ENCODE data around the gene EXOC8. TPM values are rescaled to one million over a fixed set of nuclear protein-coding genes. Genes with fewer than 3 reads are reported as not detected.

EXOC8 gene
- total RNA-seq, 1 donor from 2014 or later = 24.9 TPM

DNA sequence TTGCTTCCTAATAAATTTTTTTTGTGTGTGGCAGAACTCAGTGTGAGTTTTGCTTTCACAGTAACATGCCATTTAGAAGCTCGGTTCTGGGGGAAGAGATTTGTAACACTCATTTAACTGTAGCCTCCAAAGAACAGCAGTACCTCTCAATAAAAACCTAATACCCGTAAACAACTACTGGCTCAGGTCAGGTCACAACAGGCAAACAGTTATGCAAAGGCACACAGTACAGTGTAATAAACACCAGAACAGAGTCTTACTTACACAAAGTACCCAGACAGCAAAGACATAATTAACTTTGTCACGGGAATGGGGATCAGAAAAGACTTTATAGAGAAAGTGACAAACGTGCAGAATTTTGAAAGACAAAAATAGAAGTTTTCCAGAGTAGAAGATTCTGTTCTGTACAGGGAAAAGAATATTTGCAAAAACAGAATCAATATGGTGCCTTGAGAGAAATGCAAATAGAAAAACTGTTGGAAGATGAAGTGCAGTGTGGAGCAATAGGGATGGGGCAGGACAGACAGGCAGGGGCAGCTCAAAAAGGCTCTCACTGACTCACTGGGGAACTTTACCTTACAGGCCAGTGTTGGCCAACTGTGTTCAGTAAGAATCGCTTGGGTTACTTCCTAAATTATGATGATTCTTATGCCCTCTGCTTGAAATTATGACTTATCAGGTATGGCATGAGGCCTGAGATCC is 45.7 kb upstream of the EXOC8 start:
- ChIA-PET CTCF (no interaction called here), POLR2A (no interaction called here)
- Mint-ChIP-seq H3K36me3 (ENCODE audit: low read depth) (peaks cover 2% of the 10 kb centered on the region), H3K4me3 (no peak overlapping the region), H3K9me3 (no peaks in the 10 kb centered on the region), H3K27me3 (no peaks in the 10 kb centered on the region), H3K27ac (no peak overlapping the region), H3K4me1 (peaks cover 37% of the 10 kb centered on the region)
- intact Hi-C loops (cut with micrococcal nuclease) = no loop called here
- no peak for ATAC-seq (ENCODE audit: low read depth)
- no peak for TF ChIP-seq CTCF (IDR thresholded peaks at IDR 0.05)
- no peak for DNase-seq

DNA sequence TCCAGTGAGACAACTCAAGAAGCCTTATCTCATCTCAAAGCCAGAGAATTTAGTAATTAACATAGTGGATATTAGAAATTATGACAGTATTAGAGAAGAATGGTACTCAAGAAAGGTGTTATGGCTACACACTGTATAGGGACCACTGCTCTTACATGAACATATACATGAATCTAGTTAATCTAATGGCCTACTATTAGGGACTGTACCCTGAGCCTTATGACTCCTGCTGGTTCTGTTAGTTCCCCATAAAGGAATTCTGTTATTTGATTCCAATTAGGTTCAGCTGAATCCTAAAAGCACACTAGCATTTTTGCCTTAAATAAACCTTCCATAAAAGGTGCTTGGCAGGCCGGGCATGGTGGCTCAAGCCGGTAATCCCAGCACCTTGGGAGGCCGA is 44.8 kb upstream of the EXOC8 start:
- Mint-ChIP-seq H3K4me3 (no peak overlapping the region), H3K27me3 (no peaks in the 10 kb centered on the region), H3K9me3 (no peaks in the 10 kb centered on the region), H3K36me3 (ENCODE audit: low read depth) (peaks cover 2% of the 10 kb centered on the region), H3K4me1 (peaks cover 31% of the 10 kb centered on the region), H3K27ac (no peak overlapping the region)
- POLR2A ChIA-PET = no interaction called here
- DNase-seq = no peak
- intact Hi-C loops (cut with micrococcal nuclease) = no loop called here
- ATAC-seq (ENCODE audit: low read depth) = no peak
- CTCF ChIA-PET = no interaction called here
- TF ChIP-seq CTCF (IDR thresholded peaks at IDR 0.05) = no peak

GRCh38 chr1:231381729-231382128 is 44.1 kb upstream of the EXOC8 start:
- POLR2A ChIA-PET = no interaction called here
- TF ChIP-seq CTCF (IDR thresholded peaks at IDR 0.05) = no peak
- Mint-ChIP-seq H3K36me3 (ENCODE audit: low read depth) (peaks cover 2% of the 10 kb centered on the region), H3K9me3 (no peaks in the 10 kb centered on the region), H3K27me3 (no peaks in the 10 kb centered on the region), H3K4me1 (peaks cover 27% of the 10 kb centered on the region), H3K27ac (no peak overlapping the region), H3K4me3 (no peak overlapping the region)
- DNase-seq = no peak
- no peak for ATAC-seq (ENCODE audit: low read depth)
- intact Hi-C loops (cut with micrococcal nuclease) = no loop called here
- CTCF ChIA-PET = no interaction called here

GRCh38 chr1:231376875-231377549 is 39.4 kb upstream of the EXOC8 start:
- no peak for ATAC-seq (ENCODE audit: low read depth)
- no peaks in the 10 kb centered on the region for H3K9me3 Mint-ChIP-seq
- intact Hi-C loops (cut with micrococcal nuclease) = no loop called here
- H3K27ac Mint-ChIP-seq = no peak overlapping the region
- no peak for TF ChIP-seq CTCF (IDR thresholded peaks at IDR 0.05)
- H3K27me3 Mint-ChIP-seq = no peaks in the 10 kb centered on the region
- peaks cover 22% of the 10 kb centered on the region for H3K4me1 Mint-ChIP-seq
- no peak overlapping the region for H3K4me3 Mint-ChIP-seq
- ChIA-PET CTCF (no interaction called here), POLR2A (interaction anchor here (0.5 kb wide), 1 partner anchor 1565 kb away, joined by 4 read pairs; no protein-coding TSS in a partner anchor)
- H3K36me3 Mint-ChIP-seq (ENCODE audit: low read depth) = peaks cover 5% of the 10 kb centered on the region
- no peak for DNase-seq

GRCh38 chr1:231376101-231376500 is 38.4 kb upstream of the EXOC8 start:
- no peak for ATAC-seq (ENCODE audit: low read depth)
- POLR2A ChIA-PET = no interaction called here
- Mint-ChIP-seq H3K9me3 (no peaks in the 10 kb centered on the region), H3K27ac (no peak overlapping the region), H3K36me3 (ENCODE audit: low read depth) (peaks cover 7% of the 10 kb centered on the region), H3K27me3 (no peaks in the 10 kb centered on the region), H3K4me1 (peaks cover 15% of the 10 kb centered on the region), H3K4me3 (no peak overlapping the region)
- DNase-seq = no peak
- CTCF ChIA-PET = no interaction called here
- TF ChIP-seq CTCF (IDR thresholded peaks at IDR 0.05) = no peak
- intact Hi-C loops (cut with micrococcal nuclease) = no loop called here
